GM19025 (cell line): ENCODE results near the gene C3orf62.
"Not testable (repeated sequence)": the region's sequence is repeated elsewhere in the genome, so short reads cannot be mapped to it uniquely, and the experiment has no call there.

Source experiments
- ATAC-seq: cut with Tn5 transposase; IDR thresholded peaks from one replicate; pipeline ENCODE4 v1.9.1; 2021; ENCODE audit warnings: mild to moderate bottlenecking, low read depth, moderate library complexity; ENCODE audit not compliant: unreplicated experiment

C3orf62 gene

DNA sequence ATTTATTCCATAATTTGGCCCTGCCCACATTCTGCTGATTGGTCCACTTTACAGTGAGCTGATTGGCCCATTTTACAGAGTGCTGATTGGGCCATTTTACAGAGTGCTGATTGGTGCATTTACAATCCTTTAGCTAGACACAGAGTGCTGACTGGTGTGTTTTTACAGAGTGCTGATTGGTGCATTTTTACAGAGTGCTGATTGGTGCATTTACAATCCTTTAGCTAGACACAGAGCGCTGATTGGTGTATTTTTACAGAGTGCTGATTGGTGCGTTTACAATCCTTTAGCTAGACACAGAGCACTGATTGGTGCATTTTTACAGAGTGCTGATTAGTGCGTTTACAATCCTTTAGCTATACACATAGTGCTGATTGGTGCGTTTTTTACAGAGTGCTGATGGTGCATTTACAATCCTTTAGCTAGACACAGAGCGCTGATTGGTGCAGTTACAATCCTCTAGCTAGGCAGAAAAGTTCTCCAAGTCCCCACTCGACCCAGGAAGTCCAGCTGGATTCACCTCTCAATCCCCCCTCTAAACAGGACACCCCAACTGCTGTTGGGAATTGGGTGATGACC, 56.0 kb downstream of the C3orf62 start:
- ATAC-seq = not testable (repeated sequence)

DNA sequence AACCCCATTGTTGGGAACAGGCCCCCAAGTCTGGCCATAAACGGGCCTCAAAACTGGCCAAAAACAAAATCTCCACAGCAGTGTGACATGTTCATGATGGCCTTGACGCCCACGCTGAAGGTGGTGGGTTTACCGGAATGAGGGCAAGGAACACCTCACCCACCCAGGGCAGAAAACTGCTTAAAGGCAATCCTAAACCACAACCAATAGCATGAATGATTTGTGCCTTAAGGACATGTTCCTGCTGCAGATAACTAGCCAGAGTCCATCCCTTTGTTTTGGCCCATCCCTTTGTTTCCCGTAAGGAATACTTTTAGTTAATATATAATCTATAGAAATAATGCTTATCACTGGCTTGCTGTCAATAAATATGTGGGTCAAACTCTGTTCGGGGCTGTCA, 57.9 kb downstream of the C3orf62 start:
- no peak for ATAC-seq
